GM19043 (cell line): Measurements from ENCODE around the gene RAB31.

Experiments
- ATAC-seq: cut with Tn5 transposase; IDR thresholded peaks from one replicate; pipeline ENCODE4 v1.9.1; 2021; ENCODE audit warnings: low read depth; ENCODE audit not compliant: unreplicated experiment

RAB31 gene

DNA sequence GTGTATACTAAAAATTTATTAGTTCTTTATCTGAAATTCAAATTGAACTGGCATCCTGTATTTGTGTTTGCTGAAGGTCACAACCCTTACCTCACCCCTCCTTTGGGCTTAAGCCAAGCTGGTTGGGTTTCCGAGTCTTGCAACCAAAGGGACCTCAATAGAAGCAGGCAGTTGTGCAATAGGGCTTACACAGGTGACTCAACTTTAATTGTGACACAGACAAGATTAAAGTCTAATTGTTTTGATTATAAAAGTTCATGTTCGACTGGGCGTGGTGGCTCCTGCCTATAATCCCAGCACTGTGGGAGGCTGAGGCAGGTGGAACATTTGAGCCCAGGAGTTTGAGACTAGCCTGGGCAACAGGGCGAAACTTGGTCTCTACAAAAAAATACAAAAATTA, 71.5 kb downstream of the RAB31 start:
- ATAC-seq, result no peak

DNA sequence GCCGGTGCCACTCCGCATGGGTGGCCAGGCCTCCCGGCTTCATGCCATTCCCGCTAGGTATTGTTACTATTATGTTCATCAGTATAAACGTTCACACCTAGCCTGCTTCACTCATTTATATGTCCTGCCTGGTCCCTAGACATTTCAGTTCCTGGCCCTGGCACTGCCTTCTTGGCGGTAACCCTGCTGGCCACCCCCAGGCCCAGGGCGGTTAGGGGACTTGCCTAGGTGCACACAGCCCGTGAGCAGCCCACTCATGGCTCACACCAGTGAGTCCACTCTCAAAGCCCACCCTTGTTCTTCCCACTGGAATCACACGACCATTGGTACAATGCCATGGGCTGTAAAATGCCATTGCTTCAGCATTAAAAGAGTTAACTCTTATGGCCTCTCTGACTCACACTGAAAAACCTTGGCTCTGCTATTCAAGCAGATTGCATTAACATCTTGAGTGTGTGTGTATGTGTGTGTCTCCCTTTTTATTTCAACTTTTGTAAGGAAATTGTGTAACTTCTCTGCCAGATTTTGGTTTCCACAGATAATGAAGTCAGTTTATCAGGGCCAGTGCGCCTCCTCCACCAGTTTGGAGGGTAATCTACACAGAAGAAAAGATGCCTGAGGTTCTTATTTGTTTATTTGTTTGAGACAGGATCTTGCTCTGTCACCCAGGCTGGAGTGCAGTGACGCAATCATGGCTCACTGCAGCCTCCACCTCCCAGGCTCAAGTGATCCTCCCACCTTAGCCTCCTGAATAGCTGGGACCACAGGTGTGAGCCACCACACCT, 74.2 kb downstream of the RAB31 start:
- no peak for ATAC-seq

DNA sequence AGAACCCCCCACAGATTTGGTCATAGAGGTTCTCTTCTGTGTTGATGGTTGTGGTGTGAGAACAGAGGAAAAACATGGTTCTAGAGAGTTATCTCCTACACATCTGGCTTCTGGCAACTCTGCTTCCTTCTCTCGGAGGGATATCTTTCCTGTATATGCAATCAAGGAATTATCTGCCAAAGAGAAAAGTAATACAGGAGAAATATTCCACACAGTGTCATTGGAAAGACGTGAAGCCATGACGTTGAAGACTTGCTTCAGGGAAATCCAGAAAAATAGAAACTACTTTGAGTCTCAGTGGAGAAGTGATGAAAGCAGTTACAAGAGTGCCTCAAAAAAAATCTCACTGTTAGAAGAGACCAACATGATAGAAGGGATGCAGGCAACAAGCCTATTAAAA, 78.5 kb downstream of the RAB31 start:
- ATAC-seq, result no peak

DNA sequence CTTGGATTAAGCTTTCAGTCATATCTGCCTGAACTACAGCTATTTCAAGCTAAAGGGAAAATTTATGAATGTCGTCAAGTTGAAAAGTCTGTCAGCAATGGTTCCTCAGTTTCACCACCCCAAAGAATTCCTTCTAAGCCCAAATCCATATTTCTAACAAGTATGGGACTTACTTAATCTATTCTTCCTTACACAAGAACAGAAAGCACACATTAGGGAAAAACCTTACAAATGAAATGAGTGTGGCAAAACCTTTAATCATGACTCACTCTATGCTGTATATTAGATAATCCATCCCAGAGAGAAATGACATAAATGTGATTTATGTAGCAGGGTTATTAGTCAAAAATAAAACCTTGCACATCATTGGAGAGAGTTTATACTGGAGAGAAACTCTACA, 78.9 kb downstream of the RAB31 start:
- no peak for ATAC-seq

DNA sequence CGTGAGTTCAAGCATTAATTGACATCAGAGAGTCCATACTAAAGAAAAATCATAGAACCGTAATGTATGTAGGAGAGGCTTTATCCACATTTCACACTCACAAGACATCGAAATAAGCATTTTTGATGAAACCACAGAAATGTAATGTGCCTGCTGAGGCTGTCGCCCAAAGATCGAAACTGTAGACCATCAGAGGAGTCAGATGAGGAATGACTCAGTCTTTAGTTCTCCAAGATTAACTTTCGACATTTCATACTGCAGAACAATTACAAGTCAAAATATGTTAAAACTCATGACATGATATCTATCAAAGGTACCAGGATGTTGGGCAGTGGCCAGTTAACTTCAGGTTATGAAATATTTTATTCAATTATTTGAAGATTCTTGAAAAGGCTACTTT, 79.6 kb downstream of the RAB31 start:
- ATAC-seq, result no peak

DNA sequence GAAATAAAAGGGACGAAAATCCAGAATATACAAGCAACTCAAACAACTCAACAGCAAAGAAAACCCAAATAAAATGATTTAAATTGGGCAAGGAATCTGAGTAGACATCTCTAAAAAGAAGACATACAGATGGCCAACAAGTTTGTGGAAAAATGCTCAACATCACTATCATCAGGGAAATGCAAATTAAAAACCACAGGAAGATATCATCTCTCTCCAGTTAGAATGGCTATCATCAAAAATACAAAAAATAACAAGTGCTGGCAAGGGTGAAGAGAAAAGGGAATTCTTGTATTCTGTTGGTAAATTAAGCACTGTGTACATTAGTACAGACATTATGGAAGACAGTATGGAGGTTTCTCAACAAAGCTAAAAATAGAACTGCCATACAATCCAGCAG, 80.0 kb downstream of the RAB31 start:
- ATAC-seq, result no peak

DNA sequence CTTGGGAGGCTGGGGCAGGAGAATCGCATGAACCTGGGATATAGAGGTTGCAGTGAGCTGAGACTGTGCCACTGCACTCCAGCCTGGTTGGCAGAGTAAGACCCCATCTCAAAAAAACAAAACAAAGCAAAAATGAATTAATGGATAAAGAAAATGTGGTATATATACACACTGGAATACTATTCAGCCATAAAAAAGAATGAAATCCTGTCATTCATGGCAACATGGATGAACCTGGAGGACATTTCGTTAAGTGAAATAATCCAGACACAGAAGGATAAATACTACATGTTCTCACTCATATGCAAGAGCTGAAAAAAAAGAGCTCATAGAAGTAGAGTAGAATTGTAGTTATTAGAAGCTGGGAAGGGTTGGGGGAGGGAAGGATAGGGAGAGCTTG, 80.8 kb downstream of the RAB31 start:
- no peak for ATAC-seq

DNA sequence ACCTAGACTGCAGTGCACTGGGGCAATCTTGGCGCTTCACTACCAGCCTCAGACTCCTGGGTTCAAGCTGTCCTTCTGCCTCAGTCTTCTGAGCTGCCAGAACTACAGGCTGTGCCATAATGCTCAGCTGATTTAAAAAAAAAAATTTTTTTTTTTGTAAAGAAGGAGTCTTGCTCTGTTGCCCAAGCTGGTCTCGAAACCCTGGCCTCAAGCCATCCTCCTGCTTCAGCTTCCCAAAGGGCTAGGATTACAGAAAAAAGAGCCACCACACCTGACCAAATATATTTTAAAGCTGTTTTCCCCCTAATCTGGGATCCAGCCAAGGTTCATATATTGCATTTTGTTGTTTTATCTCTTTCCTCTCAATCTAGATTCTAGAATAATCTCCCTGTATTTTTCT, 82.2 kb downstream of the RAB31 start:
- no peak for ATAC-seq

DNA sequence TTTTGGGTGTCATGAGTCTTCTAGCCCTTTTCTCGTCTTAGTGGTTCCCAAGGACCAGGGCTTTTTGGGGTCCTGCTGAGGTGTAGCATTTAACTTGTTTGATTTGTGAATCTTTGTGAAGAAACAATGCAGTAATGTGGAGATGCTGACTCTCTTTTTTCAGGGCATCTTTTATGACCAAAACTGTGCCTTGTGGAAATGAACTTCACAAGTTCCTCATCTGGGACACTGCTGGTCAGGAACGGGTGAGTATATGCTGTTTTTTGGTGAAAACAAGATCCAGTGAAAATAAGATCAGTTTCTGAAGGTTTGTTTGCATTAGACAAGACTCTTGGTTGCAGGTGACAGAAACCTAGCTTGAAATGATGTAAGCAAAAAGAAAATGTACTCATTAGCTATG, 83.9 kb downstream of the RAB31 start:
- no peak for ATAC-seq

DNA sequence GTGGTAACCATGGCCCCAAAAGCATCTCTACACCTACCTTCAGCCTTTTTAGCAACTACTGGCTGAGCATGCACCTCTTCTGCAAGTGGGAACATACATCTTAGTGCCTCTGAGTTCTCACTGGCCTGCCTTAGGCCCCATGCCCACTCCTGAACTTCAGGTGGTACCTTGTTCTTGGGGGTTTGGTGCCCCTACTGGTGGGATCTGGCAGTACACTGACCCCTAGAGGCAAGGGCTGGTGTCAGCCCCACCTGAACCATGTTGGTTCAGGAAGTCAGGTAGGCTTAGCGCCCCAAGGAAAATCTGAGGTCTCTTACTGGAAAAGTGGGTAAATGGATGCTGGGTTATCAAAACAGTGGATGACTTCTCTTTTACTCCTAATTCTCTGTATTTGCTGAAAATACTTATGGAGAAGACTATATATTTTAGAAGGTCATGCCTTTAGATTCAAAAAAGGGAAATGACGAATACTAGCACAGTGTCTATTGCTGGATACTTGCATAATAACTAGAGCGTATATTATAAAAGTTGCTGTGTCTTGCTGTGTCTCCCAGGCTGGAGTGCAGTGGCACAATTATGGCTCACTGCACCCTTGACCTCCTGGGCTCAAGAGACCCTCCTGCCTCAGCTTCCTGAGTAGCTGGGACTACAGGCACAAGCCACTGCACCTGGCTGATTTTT, 84.6 kb downstream of the RAB31 start:
- ATAC-seq, result no peak

DNA sequence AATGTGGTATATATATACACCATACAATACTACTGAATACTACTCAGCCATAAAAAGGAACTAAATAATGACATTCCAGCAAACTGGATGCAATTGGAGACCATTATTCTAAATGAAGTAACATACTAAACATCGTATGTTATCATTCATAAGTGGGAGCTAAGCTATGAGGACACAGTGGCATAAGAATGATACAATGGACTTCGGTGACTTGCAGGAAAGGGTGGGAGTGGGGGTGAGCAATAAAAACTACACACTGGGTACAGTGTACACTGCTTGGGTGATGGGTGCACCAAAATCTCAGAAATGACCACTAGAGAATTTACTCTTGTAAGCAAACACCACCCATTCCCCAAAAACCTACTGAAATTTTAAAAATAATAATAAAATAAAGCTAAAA, 87.9 kb downstream of the RAB31 start:
- no peak for ATAC-seq

DNA sequence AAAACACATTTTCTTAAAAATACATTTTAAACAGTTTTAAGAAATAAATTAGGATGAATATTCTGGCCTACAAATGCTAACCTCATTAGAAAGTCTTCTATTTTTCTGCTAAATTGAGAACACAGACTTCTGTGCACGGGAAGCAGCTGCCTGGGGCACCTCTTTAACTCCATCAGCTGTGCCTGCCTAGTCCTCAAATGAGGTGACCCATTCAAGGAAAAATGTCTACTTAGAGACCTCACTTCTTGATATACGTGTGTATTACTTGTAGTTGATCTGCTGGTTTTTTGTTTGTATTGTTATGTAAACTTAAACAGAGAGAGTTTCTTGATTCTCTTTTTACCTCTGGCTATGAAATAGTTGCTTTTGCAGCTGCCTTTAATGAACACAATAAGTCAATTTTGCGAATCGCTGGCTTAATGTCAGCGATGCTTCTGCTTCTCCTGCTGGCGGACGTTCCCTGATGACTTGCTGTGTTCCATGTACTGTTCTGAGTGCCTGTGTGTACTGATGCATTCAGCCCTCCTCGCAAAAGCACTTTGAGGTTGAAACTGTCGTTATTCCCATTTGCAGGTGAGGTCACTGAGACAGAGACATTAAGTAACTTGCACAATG, 88.9 kb downstream of the RAB31 start:
- ATAC-seq, result no peak

DNA sequence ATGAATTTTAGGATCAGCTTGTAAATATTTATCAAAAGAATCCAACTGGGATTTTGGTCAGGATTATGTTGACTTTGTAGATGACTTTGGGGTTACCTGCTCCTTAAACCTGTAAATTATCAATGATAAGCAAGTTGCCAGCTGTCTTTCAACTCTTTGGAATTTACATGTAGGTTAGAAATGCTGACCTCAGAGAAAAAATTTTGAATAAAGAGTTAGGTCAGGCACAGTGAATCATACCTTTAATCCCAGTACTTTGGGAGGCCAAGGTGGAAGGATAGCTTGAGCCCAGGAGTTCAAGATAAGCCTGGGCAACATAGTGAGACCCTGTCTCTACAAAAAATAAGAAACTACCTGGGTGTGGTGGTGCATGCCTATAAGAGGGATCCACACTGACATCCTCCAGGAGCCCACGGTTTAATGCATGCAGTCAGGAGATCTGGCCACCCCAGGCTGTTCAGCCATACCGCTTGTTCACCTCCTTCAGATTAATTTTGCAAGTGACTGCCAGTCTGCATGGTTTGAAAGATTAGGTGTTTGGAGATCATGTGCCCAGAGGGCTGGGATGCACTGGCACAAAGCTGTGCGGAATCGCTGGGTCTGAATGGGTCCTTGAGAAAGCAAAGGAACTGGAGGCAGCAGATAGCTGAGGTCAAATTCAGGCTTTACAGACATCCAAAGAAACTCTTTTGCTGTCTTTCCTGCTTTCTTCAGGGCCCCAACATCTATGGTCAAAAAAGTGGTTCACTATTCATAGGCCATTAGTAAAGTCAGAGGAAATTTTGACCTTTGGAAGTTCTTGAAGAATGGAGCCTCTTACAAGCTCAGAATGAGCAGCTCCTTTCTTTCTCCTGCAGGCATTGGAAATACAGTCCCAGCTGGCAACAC, 94.3 kb downstream of the RAB31 start:
- no peak for ATAC-seq

DNA sequence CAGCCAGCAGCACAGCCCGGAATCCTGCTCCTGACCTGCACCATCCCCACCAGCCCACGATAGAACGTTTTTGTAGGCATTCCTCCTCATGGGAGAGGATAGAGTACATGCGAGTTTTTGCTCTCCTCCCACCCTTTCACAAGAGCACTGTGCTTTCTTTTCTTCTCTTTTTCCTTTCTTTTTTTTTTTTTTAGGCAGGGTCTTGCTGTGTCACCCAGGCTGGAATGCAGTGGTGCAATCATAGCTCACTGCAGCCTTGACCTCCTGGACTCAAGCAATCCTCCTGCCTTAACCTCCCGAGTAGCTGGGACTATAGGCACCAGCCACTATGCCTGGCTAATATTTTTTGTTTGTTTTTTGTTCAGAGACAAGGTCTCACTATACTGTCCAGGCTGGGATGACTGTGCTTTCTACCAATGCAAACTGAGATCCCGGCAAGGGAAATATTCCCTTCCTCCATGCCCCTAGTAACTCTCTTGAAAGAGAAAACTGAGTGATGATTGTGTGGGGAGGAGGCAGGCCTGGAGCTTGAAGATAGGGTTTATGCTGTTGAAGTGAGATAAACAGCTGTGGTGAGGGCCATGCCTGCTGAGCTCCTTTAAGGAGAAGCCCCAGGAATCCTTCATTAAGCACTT, 95.1 kb downstream of the RAB31 start:
- ATAC-seq, result no peak

DNA sequence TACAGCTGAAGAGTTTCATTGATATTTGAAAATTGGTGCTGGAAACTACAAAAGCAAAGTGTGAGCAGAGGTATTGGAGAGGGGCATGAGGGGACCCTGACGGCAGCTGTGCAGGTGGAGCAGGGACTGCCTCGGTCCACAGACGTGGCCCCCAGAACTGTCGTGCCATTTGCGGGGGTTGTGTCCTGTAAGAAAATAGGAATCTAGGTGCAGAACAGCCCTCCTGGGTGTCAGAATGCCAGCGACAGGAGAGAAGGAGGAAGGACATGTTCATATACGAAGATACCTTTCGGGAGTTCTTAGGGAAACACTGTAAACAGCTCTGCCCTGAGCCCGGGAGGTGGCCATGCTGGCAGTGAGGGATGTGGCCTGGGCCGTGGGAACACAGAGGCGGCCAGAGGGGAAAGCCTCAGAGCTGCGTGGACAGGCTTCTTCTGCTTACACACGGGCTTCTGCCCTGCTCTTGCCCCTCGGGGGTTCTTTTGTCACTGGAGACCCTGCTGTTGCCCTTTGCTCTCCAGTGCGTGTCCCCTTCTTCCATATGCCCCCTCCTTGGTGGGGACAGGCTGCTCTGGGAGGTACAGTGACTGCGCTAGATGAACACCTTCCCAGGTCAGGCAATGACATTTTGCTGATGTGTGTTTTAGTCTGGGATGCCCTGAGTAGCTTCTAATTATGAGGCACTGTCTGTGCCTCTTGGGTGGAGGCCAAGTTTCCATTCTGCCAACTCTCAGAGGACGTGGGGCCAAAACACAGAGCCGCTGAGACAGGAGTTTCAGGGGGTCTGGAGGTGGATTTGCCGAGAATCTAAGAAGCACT, 95.8 kb downstream of the RAB31 start:
- ATAC-seq, result no peak

DNA sequence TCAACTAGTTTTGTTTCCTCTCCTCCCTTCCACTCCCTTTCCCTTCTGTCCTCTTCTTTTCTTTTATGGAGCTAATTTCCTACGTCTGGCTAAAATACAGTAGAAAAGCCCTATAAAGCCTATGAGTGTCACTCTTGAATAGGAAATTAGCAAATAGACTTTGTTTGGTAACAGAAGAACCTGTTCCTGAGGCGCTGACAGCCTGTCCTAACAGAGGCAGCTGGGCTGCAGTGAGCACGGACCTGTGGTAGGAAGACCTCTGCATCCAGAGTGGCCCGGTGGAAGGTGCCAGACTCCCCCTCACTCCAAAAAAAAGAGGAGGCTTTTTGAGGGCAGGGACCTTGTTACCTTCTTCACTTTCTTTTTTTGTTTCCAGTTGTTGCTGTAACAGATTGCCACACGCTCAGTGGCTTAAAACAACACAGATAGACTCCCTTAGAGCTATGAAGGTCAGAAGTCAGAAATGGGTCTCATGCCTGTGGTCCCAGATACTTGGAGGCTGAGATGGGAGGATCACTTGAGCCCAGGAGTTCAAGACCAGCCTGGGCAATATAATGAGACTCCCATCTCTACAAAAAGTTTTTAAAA, 96.5 kb downstream of the RAB31 start:
- ATAC-seq, result no peak

DNA sequence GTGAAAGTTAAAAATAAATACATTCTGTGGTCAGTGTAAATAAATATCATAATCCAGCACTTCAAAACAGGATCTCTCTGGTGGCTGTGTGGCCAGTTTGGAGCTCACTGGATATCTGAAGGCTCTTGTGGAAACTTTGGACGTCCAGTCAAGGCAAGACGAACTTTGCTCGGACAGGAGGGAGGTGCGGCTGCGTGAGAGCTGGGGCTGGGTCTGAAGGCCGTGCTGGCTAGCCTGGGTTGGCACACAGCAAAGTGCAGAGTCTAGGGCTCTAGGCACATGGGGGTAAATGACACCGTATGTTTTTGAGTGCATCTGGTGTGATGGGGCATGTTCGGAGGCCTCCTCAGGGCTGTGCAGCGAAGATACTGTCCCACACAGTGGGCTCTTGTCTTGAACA, 98.8 kb downstream of the RAB31 start:
- ATAC-seq, result no peak

DNA sequence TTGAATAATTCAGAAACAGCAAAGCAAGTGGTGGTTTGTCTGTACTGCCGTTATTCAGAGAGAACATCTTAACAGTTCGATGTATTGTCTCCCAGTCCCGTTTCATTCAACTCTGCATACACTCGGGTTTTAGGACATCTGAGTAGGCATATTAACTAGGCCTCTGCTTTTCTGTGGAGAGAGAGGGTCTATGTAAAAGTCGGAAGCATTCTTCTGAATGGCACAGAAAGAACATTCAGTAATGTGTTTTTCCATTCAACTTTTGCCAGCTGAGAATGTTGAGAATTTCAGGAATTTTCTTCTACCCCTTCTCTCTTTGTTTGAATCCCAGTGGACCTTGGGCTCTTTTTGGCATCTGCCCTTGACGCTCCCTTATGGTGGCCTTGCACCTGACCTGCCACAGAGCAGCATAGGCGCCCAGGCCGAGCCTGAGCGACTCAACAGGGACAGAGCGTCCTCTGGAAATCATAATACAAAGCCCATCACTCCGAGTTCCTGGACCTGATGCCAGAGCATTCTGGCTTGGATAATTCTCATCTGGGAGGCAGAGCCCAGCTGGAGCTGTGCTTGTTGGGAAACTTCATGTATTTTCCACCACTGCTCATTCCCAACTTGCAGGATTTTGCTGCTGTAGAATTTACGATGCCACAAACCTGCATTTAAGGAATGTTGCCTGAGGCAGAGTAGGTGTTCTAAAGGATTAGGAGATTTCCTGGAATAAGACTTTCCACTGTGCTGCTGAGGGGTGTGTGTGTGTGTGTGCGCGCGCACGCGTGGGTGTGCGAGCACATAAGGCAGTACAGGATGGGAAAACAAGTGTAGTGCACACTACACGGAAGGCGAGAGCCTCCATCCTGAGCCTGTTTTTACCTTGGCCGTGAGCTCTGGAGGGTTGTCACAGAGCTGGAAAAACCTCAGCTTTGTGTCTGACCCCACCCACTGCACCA, 100.5 kb downstream of the RAB31 start:
- no peak for ATAC-seq
